NCI-H187 treated with DMSO at 0.1 percent for 48 hours (cell line): ENCODE results near the gene FABP1.

Experiments used
- DNase-seq: peaks from one replicate; lab custom pipeline; 2025; lab: John Stamatoyannopoulos, UW

FABP1 gene

DNA sequence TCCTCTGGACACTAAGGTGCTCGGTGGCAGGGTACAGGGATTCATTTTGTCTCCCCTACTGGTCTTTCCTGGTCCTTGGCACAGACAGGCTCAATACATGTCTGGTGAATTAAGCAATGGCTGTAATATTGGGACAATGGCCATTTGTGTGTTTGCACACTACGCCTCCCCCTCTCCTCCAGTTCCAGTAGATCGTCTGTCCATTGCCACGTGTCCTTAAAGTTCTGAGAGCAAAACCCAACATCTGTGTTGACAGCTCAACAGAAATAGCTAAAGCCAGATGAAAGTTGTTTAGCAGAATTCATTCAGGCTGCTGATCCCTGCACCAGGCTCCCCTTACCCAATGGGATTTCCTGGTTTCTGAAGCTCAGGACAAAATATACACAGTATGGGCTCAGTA lies 9.0 kb upstream of the FABP1 start:
- no peak for DNase-seq

- no peak for DNase-seq
Measured at GRCh38 chr2:88133875-88134274, 6.0 kb upstream of the FABP1 start.

DNA sequence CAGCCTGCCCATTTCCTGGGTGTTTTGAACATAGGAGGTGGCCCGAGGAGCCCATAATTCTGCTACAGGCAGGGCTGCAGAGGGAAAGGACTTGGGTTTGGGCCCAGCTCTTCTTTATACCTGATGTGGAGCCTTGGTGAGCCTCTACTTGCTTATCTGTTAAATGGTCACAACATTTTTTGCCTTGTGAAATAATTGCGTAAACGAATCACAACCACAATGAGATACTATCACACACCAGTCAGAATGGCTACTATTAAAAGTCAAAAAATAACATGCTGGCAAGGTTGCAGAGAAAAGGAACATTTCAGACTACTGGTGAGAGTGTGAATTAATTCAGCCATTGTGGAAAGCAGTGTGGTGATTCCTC lies 4.1 kb upstream of the FABP1 start:
- DNase-seq = no peak

GRCh38 chr2:88131201-88131998 lies 3.5 kb upstream of the FABP1 start:
- DNase-seq = no peak

DNA sequence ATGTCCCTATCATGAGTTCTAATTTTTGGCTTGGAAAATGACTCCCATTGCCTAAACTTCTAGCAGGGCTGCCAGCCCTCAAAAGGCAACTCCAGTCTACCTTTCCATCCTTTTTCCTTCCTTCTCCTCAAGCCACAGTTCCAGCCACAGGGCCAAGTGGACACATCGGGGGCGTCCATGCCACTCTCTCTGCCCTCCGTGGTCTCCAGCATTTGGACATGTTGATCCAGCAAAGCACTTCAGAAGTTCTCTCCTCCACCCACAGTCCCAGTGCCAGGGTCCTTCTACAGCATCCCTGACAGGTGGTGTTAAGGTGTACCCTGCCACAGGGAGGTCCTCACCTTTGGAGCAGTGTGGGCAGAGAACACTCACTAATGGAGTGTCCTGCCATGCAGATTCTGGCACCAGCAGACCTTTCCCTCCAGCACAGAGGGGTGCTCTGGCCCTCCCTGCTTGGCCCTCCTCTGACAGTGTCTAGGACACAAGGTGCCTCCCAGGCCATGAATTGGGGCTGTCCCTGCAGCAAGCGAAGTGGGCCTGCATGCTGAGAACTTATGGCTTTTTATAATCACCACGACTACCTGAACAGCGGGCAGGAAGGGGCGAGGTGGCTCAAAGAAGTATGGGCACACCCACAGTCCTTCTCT lies 1.6 kb upstream of the FABP1 start:
- DNase-seq = no peak

DNA sequence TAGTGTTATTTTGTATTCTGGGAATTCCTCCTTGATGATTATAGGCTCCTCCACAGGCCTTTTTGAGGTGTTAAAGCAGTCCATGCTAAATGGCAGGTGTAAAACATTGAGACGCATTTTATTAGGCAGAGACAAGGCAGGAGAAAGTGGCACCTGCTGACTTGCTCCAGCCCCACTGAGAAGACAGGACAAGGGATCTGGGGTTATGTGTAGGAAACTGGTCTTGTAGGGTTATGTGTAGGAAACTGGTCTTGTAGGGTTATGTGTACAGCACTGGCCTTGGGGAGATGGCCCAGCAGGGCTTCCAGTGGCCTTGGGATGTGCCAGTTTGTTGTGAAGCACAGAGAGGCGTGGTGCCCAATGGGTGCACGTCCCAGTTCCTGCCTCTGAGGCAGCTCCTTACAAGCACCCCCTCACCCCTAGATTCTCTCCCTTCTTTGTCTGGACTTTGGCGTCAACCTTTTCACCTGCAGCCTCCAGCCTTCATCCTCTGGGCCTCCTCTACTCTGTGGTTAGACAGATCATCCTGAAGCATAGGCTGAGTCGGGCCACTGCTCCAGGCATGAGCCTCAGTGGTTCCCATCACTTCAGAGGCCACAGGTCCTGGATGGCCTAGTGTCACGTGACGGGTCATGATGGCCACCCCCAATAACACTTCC lies 921 bp upstream of the FABP1 start:
- DNase-seq = no peak

DNA sequence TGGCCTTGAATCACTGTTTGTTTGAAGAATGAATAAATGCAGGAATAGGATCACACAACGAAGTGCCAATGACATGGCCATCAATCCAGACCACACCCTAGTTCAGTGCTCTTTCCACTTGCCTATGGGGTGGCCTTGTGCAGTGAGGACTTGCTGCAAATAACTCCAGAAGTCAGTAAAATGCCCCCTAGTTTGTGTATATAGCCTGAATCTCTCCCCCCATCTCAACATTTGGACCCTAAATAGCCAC lies 299 bp downstream of the FABP1 start:
- DNase-seq = no peak

DNA sequence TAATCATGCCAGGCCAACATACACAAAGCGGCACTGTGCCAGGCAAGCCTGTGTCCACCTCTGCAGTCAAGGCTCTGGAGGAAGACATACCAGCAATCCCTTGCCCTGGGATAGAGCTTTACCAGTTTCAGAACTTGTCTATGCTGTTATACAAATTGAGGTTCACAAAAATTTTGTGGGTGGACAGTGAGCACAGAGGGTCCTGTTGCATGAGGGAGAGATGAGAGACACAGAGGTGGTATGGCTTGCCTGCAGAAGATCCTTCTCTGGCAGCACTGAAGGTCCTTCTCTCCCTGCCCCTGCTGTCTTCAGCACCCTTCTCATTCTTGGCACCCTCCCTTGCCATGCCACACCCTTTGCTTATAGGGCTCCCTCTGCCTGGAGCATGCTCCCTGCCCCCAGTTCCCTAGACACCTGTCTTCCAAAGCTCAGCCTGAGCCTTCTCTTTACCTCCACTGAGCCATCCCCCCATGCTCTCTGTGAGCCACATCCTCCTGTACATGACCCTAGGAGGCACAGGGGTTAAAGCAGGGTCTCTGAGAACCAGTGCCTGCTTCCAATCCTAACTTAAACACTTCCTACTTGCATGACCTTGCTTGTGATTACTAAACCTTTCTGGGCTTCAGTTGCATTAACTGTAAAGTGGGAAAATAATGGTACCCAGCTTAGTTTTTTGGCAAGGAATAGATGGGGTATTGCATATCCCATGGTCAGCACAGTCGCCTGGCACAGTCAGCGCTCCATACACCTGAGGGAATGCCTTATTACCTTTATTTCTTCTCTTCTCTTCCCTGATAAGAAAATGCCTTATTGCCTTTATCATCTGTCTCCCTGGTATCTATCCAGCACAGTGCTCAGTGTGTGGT lies 857 bp downstream of the FABP1 start:
- no peak for DNase-seq

- no peak for DNase-seq
Measured at GRCh38 chr2:88125924-88126771, 1.7 kb downstream of the FABP1 start.

GRCh38 chr2:88125344-88125923 lies 2.4 kb downstream of the FABP1 start:
- DNase-seq = no peak

- no peak for DNase-seq
Measured at GRCh38 chr2:88123975-88124917, 3.6 kb downstream of the FABP1 start.

- no peak for DNase-seq
Measured at GRCh38 chr2:88123164-88123974, 4.5 kb downstream of the FABP1 start.

DNA sequence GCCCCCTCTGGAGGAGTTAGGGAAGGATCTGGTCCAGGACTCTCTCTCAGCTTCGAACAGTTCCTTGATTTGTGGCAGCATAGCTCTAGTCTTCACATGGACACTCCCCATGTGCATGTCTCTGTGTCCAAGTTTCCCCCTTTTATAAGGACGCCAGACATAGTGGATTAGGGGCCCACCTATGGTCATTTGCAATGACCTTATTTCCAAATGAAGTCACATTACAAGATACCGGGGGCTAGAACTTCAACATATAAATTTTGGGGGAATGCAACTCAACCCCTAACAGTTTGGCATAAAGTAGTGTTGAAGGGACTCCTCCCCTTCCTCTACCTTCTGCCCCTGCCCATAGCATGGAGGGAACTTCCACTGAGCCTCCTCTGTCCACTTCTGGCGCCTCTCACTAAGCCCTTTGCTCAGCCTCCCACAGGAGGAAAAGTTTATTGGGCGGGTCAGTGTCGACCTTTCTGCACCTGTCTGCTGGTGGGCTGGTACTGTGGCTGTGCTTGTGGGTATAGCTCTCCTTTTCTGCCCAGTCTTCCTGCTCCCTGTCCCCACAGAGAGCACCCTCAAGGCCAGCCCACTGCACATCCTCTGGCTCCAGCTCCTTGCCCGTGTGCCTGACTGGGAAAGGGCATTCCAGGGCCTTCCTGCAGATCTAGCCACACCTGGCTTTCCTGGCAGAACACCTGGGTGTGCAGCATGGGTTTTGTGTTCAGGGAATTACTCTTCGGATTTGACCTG lies 5.5 kb downstream of the FABP1 start:
- no peak for DNase-seq

DNA sequence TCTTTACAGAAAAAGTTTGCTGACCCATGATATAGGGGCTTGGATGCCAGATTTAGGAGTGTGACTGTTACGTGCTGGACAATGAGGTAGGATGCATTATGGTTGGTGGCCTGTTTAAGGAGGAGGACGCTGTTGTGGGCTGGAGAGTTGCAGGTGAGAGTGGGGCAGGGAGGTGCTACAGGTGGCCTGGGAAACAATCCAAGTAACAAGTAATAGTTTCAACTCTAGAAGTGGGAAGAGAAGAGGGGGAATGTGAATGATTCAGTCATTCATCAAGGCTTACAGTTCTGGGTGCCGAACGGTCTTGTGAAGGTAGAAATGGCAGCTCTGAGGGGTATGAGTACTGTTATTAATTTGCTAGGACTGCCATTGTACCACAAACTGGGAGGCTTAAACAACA lies 6.2 kb downstream of the FABP1 start:
- DNase-seq = no peak

DNA sequence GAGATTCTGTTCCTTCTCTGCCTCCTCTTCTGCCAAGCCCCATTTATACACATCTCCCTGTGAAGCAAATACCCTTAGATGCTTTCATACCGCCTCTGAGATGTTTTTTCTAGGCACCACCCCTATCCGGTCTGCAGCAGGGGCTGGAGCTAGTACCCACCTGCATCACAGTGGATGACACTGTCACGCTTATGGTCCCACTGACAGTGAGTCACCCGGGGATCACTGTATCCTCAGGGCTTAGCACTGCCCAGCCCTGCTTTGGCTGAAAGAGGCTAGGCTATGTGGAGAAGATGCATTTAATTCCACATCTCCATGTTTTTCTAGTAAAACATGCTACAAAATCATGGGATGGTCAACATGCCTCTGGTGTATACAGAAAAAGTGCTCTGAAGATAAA lies 9.9 kb downstream of the FABP1 start:
- DNase-seq = no peak

- no peak for DNase-seq
Measured at GRCh38 chr2:88116669-88117432, 11.0 kb downstream of the FABP1 start.

GRCh38 chr2:88115825-88116518 lies 11.9 kb downstream of the FABP1 start:
- DNase-seq = no peak
